ENCODE measurements around the gene AKT3.

DNA sequence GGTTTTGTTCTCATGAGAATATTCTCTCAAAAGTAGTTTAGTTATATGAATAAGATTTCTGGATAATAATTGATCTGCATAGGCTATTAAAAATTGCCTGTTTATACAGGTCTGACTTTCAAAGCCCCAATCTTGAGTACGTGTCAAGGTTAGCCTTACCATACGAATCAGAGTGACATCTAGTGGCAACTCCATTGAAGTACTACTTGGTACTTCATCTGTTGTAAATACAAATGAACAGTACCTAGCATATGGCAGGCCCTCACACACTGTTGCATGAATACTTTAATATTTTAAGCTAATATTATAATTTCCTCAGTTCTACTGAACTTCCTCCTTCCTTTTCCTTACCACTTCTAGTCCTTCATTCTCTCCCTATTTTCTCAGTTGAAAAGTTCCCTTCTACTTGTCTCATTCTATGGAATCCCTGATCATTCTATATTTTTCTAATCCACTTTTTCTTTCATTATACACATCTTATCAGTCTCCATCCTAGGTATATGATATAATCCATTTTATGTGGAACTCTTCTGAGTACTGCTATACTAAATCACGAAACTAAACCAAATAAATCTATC is 101.2 kb downstream of the AKT3 start:
- TF ChIP-seq CTCF (IDR thresholded peaks at IDR 0.05) (peak; percentile 82), EZH2 (IDR thresholded peaks at IDR 0.05) (no peak)

All from neural progenitor cell (in vitro differentiated cells).